ENCODE results near the gene DUS1L.

Gene DUS1L

GRCh38 chr17:82018989-82019689 is 46.5 kb downstream of the DUS1L start:
- no peak overlapping the region for H2AFZ ChIP-seq (ENCODE audit: low read depth, low read length)
- no peaks in the 10 kb centered on the region for H3K27me3 ChIP-seq (ENCODE audit: insufficient read depth, low read length)
- H3K4me3 ChIP-seq (ENCODE audit: low read length): no peak overlapping the region
- H3K4me1 ChIP-seq (ENCODE audit: insufficient read depth, low read length): peaks cover 25% of the 10 kb centered on the region
- peaks cover 4% of the 10 kb centered on the region for H3K36me3 ChIP-seq (ENCODE audit: insufficient read depth, low read length)
- no peaks in the 10 kb centered on the region for H3K9me3 ChIP-seq (ENCODE audit: low read length)

GRCh38 chr17:82018152-82018988 is 47.2 kb downstream of the DUS1L start:
- H2AFZ ChIP-seq (ENCODE audit: low read depth, low read length): no peak overlapping the region
- no peaks in the 10 kb centered on the region for H3K9me3 ChIP-seq (ENCODE audit: low read length)
- H3K4me3 ChIP-seq (ENCODE audit: low read length): no peak overlapping the region
- H3K4me1 ChIP-seq (ENCODE audit: insufficient read depth, low read length): peaks cover 18% of the 10 kb centered on the region
- peaks cover 4% of the 10 kb centered on the region for H3K36me3 ChIP-seq (ENCODE audit: insufficient read depth, low read length)
- H3K27me3 ChIP-seq (ENCODE audit: insufficient read depth, low read length): no peaks in the 10 kb centered on the region

- Histone ChIP-seq H2AFZ (ENCODE audit: low read depth, low read length) (no peak overlapping the region), H3K9me3 (ENCODE audit: low read length) (no peaks in the 10 kb centered on the region), H3K36me3 (ENCODE audit: insufficient read depth, low read length) (peaks cover 4% of the 10 kb centered on the region), H3K4me1 (ENCODE audit: insufficient read depth, low read length) (peaks cover 23% of the 10 kb centered on the region), H3K27me3 (ENCODE audit: insufficient read depth, low read length) (no peaks in the 10 kb centered on the region), H3K4me3 (ENCODE audit: low read length) (no peak overlapping the region)
Measured at GRCh38 chr17:82017612-82018151, 47.9 kb downstream of the DUS1L start.

DNA sequence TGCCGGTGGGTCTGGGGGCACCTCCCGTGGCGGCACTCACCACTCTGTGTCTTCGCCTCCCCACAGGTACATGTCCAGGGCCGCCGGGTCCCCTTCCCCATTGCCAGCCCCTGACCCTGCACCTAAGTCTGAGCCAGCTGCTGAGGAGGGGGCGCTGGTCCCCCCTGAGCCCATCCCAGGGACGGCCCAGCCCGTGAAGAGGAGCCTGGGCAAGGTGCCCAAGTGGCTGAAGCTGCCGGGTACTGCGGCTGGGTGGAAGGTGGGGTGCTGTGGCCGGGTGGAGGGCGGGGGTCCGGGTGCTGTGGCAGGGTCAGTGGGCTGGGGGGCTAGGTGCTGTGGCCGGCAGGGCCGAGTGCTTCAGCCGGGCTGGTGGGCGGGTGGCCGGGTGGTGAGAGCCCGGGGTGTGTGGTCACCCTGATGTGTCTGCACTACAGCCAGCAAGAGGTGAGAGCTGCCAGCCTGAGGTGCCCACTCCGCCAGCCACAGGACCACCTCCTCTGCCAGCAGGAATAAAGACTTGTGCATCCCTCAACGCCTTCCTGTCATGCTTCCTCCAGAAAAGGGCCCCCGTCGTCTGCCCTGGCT is 48.6 kb downstream of the DUS1L start:
- Histone ChIP-seq H3K4me3 (ENCODE audit: low read length) (no peak overlapping the region), H3K9me3 (ENCODE audit: low read length) (no peaks in the 10 kb centered on the region), H3K27me3 (ENCODE audit: insufficient read depth, low read length) (no peaks in the 10 kb centered on the region), H3K4me1 (ENCODE audit: insufficient read depth, low read length) (peaks cover 25% of the 10 kb centered on the region), H3K36me3 (ENCODE audit: insufficient read depth, low read length) (peaks cover 4% of the 10 kb centered on the region), H2AFZ (ENCODE audit: low read depth, low read length) (no peak overlapping the region)

GRCh38 chr17:82016061-82016874 is 49.3 kb downstream of the DUS1L start:
- H3K27me3 ChIP-seq (ENCODE audit: insufficient read depth, low read length): no peaks in the 10 kb centered on the region
- H3K9me3 ChIP-seq (ENCODE audit: low read length): no peaks in the 10 kb centered on the region
- peaks cover 9% of the 10 kb centered on the region for H3K36me3 ChIP-seq (ENCODE audit: insufficient read depth, low read length)
- H3K4me1 ChIP-seq (ENCODE audit: insufficient read depth, low read length): peaks cover 18% of the 10 kb centered on the region
- no peak overlapping the region for H2AFZ ChIP-seq (ENCODE audit: low read depth, low read length)
- no peak overlapping the region for H3K4me3 ChIP-seq (ENCODE audit: low read length)

DNA sequence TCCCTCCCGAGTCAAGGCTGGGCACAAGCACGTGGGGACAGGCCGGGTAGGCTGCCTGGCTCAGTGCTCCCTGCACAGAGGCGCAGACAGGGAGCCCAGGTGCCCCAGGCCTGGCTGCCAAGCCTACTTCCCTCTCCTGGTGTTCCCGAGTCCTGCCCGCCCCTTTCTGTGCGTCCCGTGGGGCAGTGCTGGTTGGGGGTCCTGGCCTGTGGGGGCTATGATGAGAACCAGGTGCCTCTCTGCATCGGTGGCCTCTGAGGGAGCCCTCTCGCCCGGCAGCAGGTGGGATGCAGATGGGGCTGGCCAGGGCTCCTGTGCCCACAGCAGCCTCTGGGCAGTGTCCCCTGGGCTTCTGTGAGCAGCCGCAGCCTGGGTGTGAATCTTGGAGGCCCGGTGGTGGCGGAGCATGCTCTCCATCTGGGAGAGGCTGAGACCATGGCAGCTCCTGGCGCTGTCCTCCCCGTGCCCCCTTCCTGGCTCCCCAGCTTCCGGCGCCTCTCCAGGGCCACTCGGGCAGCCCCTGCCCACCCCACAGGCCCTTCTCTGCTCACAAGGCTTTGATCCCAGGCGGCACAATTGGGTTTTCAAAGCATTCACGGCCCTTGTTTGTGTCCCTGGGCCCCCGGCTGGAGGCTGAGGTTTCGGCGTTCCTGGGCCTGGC is 50.2 kb downstream of the DUS1L start:
- no peak overlapping the region for H2AFZ ChIP-seq (ENCODE audit: low read depth, low read length)
- H3K4me1 ChIP-seq (ENCODE audit: insufficient read depth, low read length): peaks cover 16% of the 10 kb centered on the region

GRCh38 chr17:82014971-82015310 is 50.7 kb downstream of the DUS1L start:
- Histone ChIP-seq H2AFZ (ENCODE audit: low read depth, low read length) (no peak overlapping the region), H3K9me3 (ENCODE audit: low read length) (no peaks in the 10 kb centered on the region), H3K4me3 (ENCODE audit: low read length) (no peak overlapping the region), H3K27me3 (ENCODE audit: insufficient read depth, low read length) (no peaks in the 10 kb centered on the region), H3K36me3 (ENCODE audit: insufficient read depth, low read length) (peaks cover 9% of the 10 kb centered on the region), H3K4me1 (ENCODE audit: insufficient read depth, low read length) (peaks cover 16% of the 10 kb centered on the region)

More for the DNA sequence above, 50.2 kb downstream of the DUS1L start:
- H3K9me3 ChIP-seq (ENCODE audit: low read length): no peaks in the 10 kb centered on the region
- no peak overlapping the region for H3K4me3 ChIP-seq (ENCODE audit: low read length)
- peaks cover 9% of the 10 kb centered on the region for H3K36me3 ChIP-seq (ENCODE audit: insufficient read depth, low read length)
- H3K27me3 ChIP-seq (ENCODE audit: insufficient read depth, low read length): no peaks in the 10 kb centered on the region

DNA sequence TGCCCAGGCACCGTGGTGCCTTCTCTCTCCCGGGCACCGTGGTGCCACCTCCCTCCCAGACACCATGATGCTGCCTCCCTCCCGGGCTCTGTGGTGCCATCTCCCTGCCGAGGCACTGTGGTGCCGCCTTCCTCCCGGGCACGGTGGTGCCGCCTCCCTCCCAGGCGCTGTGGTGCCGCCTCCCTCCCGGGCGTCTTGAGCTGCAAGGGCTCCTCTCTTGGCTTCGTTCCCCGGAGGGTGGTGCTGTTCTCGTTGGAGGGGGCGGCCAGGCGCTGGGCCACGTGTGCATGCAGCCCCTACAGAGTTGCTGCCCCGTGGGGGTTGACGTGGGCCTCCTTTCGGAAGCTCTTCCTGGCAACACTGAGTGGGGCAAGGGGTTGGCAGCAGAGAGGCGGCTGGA is 51.2 kb downstream of the DUS1L start:
- Histone ChIP-seq H2AFZ (ENCODE audit: low read depth, low read length) (no peak overlapping the region), H3K36me3 (ENCODE audit: insufficient read depth, low read length) (peaks cover 9% of the 10 kb centered on the region), H3K27me3 (ENCODE audit: insufficient read depth, low read length) (no peaks in the 10 kb centered on the region), H3K4me3 (ENCODE audit: low read length) (no peak overlapping the region), H3K9me3 (ENCODE audit: low read length) (no peaks in the 10 kb centered on the region), H3K4me1 (ENCODE audit: insufficient read depth, low read length) (peaks cover 16% of the 10 kb centered on the region)

DNA sequence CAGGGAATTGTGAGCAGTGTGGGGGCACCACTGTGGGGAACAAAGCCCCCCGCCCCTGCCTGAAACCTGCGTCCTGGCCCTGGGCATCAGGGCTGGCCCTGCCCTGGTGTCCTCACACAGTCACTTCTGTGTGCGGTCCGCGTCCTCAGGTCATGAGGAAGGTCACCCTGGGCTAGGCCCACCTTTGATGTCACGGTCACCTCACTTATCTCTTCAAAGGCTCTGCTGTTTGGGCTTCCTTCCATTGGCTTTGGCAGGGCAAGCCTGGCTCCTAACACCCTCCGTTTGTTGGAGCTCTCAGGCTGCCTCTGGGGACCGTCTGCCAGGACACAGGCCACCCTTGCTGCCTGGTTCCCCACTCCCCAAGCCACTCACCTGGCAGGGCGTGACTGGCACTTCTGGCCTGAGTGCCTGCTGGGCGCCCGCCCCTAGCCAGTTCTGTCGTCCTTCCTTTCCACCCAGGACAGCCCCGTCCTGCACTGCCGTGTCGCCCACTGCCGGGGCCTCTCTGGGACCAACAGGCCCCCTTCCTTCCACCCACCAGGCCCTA is 51.8 kb downstream of the DUS1L start:
- Histone ChIP-seq H2AFZ (ENCODE audit: low read depth, low read length) (no peak overlapping the region), H3K27me3 (ENCODE audit: insufficient read depth, low read length) (no peaks in the 10 kb centered on the region), H3K9me3 (ENCODE audit: low read length) (no peaks in the 10 kb centered on the region), H3K36me3 (ENCODE audit: insufficient read depth, low read length) (peaks cover 9% of the 10 kb centered on the region), H3K4me1 (ENCODE audit: insufficient read depth, low read length) (peaks cover 16% of the 10 kb centered on the region), H3K4me3 (ENCODE audit: low read length) (no peak overlapping the region)

GRCh38 chr17:82013341-82013740 is 52.3 kb downstream of the DUS1L start:
- Histone ChIP-seq H3K4me3 (ENCODE audit: low read length) (no peak overlapping the region), H3K27me3 (ENCODE audit: insufficient read depth, low read length) (no peaks in the 10 kb centered on the region), H3K36me3 (ENCODE audit: insufficient read depth, low read length) (peaks cover 8% of the 10 kb centered on the region), H3K9me3 (ENCODE audit: low read length) (no peaks in the 10 kb centered on the region), H3K4me1 (ENCODE audit: insufficient read depth, low read length) (peaks cover 16% of the 10 kb centered on the region), H2AFZ (ENCODE audit: low read depth, low read length) (no peak overlapping the region)

GRCh38 chr17:82012640-82013295 is 52.8 kb downstream of the DUS1L start:
- H3K4me1 ChIP-seq (ENCODE audit: insufficient read depth, low read length): peaks cover 16% of the 10 kb centered on the region
- H2AFZ ChIP-seq (ENCODE audit: low read depth, low read length): no peak overlapping the region
- no peaks in the 10 kb centered on the region for H3K27me3 ChIP-seq (ENCODE audit: insufficient read depth, low read length)
- H3K4me3 ChIP-seq (ENCODE audit: low read length): no peak overlapping the region
- H3K36me3 ChIP-seq (ENCODE audit: insufficient read depth, low read length): peaks cover 5% of the 10 kb centered on the region
- no peaks in the 10 kb centered on the region for H3K9me3 ChIP-seq (ENCODE audit: low read length)

- Histone ChIP-seq H3K36me3 (ENCODE audit: insufficient read depth, low read length) (peaks cover 5% of the 10 kb centered on the region), H3K9me3 (ENCODE audit: low read length) (no peaks in the 10 kb centered on the region), H3K27me3 (ENCODE audit: insufficient read depth, low read length) (no peaks in the 10 kb centered on the region), H3K4me1 (ENCODE audit: insufficient read depth, low read length) (peaks cover 16% of the 10 kb centered on the region), H3K4me3 (ENCODE audit: low read length) (no peak overlapping the region), H2AFZ (ENCODE audit: low read depth, low read length) (no peak overlapping the region)
Measured at GRCh38 chr17:82012261-82012639, 53.4 kb downstream of the DUS1L start.

Measured in neuron (in vitro differentiated cells).